ENCODE results near the gene NECTIN2.

Gene NECTIN2

GRCh38 chr19:44893332-44894051, 47.4 kb downstream of the NECTIN2 start:
- no peak for TF ChIP-seq CTCF (IDR thresholded peaks at IDR 0.05; ENCODE audit: low read depth, low read length)
- H3K4me3 ChIP-seq (replicated peaks in 1 of 2; ENCODE audit: low read depth in 2 of 2, low read length in 2 of 2): no peak overlapping the region
- DNase-seq (ENCODE audit: low read depth in 2 of 2): no peak

GRCh38 chr19:44894052-44894400, 47.9 kb downstream of the NECTIN2 start:
- DNase-seq (ENCODE audit: low read depth in 2 of 2): no peak
- H3K4me3 ChIP-seq (replicated peaks in 1 of 2; ENCODE audit: low read depth in 2 of 2, low read length in 2 of 2): no peak overlapping the region
- no peak for TF ChIP-seq CTCF (IDR thresholded peaks at IDR 0.05; ENCODE audit: low read depth, low read length)

GRCh38 chr19:44894946-44895345, 48.8 kb downstream of the NECTIN2 start:
- no peak for TF ChIP-seq CTCF (IDR thresholded peaks at IDR 0.05; ENCODE audit: low read depth, low read length)
- no peak for DNase-seq (ENCODE audit: low read depth in 2 of 2)

GRCh38 chr19:44897835-44898234, 51.7 kb downstream of the NECTIN2 start:
- no peak for DNase-seq (ENCODE audit: low read depth in 2 of 2)
- H3K4me3 ChIP-seq (replicated peaks in 1 of 2; ENCODE audit: low read depth in 2 of 2, low read length in 2 of 2): no peak overlapping the region
- no peak for TF ChIP-seq CTCF (IDR thresholded peaks at IDR 0.05; ENCODE audit: low read depth, low read length)

More at GRCh38 chr19:44894946-44895345, 48.8 kb downstream of the NECTIN2 start:
- H3K4me3 ChIP-seq (replicated peaks in 1 of 2; ENCODE audit: low read depth in 2 of 2, low read length in 2 of 2): no peak overlapping the region

- DNase-seq (ENCODE audit: low read depth in 2 of 2): no peak
- no peak for TF ChIP-seq CTCF (IDR thresholded peaks at IDR 0.05; ENCODE audit: low read depth, low read length)
- H3K4me3 ChIP-seq (replicated peaks in 1 of 2; ENCODE audit: low read depth in 2 of 2, low read length in 2 of 2): no peak overlapping the region
Measured at GRCh38 chr19:44900328-44901244, 54.5 kb downstream of the NECTIN2 start.

GRCh38 chr19:44903216-44903601, 57.1 kb downstream of the NECTIN2 start:
- no peak for TF ChIP-seq CTCF (IDR thresholded peaks at IDR 0.05; ENCODE audit: low read depth, low read length)
- no peak for DNase-seq (ENCODE audit: low read depth in 2 of 2)
- no peak overlapping the region for H3K4me3 ChIP-seq (replicated peaks in 1 of 2; ENCODE audit: low read depth in 2 of 2, low read length in 2 of 2)

Measured in cardiac fibroblast (primary cell).